WTC11 (cell line): ENCODE data around the gene GINS1. TPM values are rescaled to one million over a fixed set of nuclear protein-coding genes. Genes with fewer than 3 reads are reported as not detected.
A peak's percentile ranks its signal among the peaks of the same experiment; 100 is the strongest.

ENCODE experiments used
- ATAC-seq: fragments of 200-7000 bp; cut with Tn5 transposase; 2 replicates; pipeline ENCODE4 v1.10.0; 2021; ENCODE audit warnings: mild to moderate bottlenecking, moderate library complexity
- CTCF ChIA-PET: fragments of 300-600 bp; sonication (Branson Sonifier 250); formaldehyde crosslinking; loops from one replicate; lab custom pipeline; 2021; ENCODE audit warnings: antibody characterized with exemption; lab: Charles Lee
- POLR2A ChIA-PET: fragments of 350-600 bp; sonication (Branson Sonifier 250); formaldehyde crosslinking; loops from one replicate; lab custom pipeline; 2021; ENCODE audit warnings: antibody characterized with exemption; lab: Charles Lee
- DNase-seq: peaks from one replicate; pipeline ENCODE4 v3.0.0; 2021; ENCODE audit warnings: low spot score
- H3K27ac Mint-ChIP-seq: 2 replicates; pipeline ENCODE4 v1.8.0; 2021; ENCODE audit warnings: mixed read lengths
- H3K27me3 Mint-ChIP-seq: 2 replicates; pipeline ENCODE4 v1.8.0; 2021; ENCODE audit warnings: low read depth, mild to moderate bottlenecking, moderate library complexity, mixed read lengths
- H3K36me3 Mint-ChIP-seq: 2 replicates; pipeline ENCODE4 v1.8.0; 2021; ENCODE audit warnings: mixed read lengths
- H3K4me1 Mint-ChIP-seq: 2 replicates; pipeline ENCODE4 v1.8.0; 2022; ENCODE audit warnings: mixed read lengths
- H3K4me3 Mint-ChIP-seq: 2 replicates; pipeline ENCODE4 v1.8.0; 2021; ENCODE audit warnings: mild to moderate bottlenecking, moderate library complexity, mixed read lengths
- H3K9me3 Mint-ChIP-seq: 2 replicates; pipeline ENCODE4 v1.8.0; 2021; ENCODE audit warnings: mixed read lengths
- ATF1 ChIP-seq: sonication (generic); formaldehyde crosslinking; IDR thresholded peaks from 2 replicates; pipeline ENCODE4 v1.8.1; 2023; ENCODE audit warnings: mild to moderate bottlenecking, moderate library complexity, missing genetic modification reagents
- ATF6 ChIP-seq: sonication (generic); formaldehyde crosslinking; IDR thresholded peaks from 2 replicates; pipeline ENCODE4 v1.8.1; 2023; ENCODE audit warnings: mild to moderate bottlenecking, missing genetic modification reagents
- CDX4 ChIP-seq: fragments of 250-450 bp; sonication (Bioruptor Pico); IDR thresholded peaks from 2 replicates; pipeline ENCODE4 v1.9.0; 2021; ENCODE audit warnings: moderate library complexity, mild to moderate bottlenecking, inconsistent platforms, borderline replicate concordance
- CTCF ChIP-seq: fragments of 200-600 bp; IDR thresholded peaks from 2 replicates; pipeline ENCODE4 v1.8.0; 2022; ENCODE audit warnings: antibody characterized with exemption
- E2F1 ChIP-seq: sonication (generic); formaldehyde crosslinking; IDR thresholded peaks from 2 replicates; pipeline ENCODE4 v1.8.0; 2022; ENCODE audit warnings: mild to moderate bottlenecking, missing genetic modification reagents
- E2F5 ChIP-seq: sonication (generic); formaldehyde crosslinking; IDR thresholded peaks from 2 replicates; pipeline ENCODE4 v1.8.1; 2022; ENCODE audit warnings: mild to moderate bottlenecking, moderate library complexity, missing genetic modification reagents
- ERG ChIP-seq: fragments of 250-450 bp; sonication (Bioruptor Pico); IDR thresholded peaks from 2 replicates; pipeline ENCODE4 v1.8.0; 2021; ENCODE audit warnings: mild to moderate bottlenecking
- ETV6 ChIP-seq: sonication (generic); formaldehyde crosslinking; IDR thresholded peaks from 2 replicates; pipeline ENCODE4 v1.8.1; 2022; ENCODE audit warnings: mild to moderate bottlenecking, missing genetic modification reagents
- FOXP1 ChIP-seq: sonication (generic); formaldehyde crosslinking; IDR thresholded peaks from 2 replicates; pipeline ENCODE4 v1.8.0; 2022; ENCODE audit warnings: missing genetic modification reagents, mild to moderate bottlenecking, moderate library complexity, borderline replicate concordance
- GTF2I ChIP-seq: fragments of 250-450 bp; sonication (Bioruptor Pico); conservative IDR thresholded peaks from 2 replicates; pipeline ENCODE4 v1.4.0; 2021; ENCODE audit warnings: mild to moderate bottlenecking
- MXD4 ChIP-seq: fragments of 250-450 bp; sonication (Bioruptor Pico); IDR thresholded peaks from 2 replicates; pipeline ENCODE4 v1.8.0; 2021; ENCODE audit warnings: mild to moderate bottlenecking, moderate library complexity, borderline replicate concordance
- NR1H2 ChIP-seq: sonication (generic); formaldehyde crosslinking; IDR thresholded peaks from 2 replicates; pipeline ENCODE4 v1.9.0; 2021; ENCODE audit warnings: mild to moderate bottlenecking, moderate library complexity, missing genetic modification reagents
- NR3C1 ChIP-seq: sonication (generic); formaldehyde crosslinking; conservative IDR thresholded peaks from 2 replicates; pipeline ENCODE4 v1.8.1; 2023; ENCODE audit warnings: low read depth, mild to moderate bottlenecking, missing genetic modification reagents
- TCF7 ChIP-seq: sonication (generic); formaldehyde crosslinking; IDR thresholded peaks from 2 replicates; pipeline ENCODE4 v1.8.0; 2022; ENCODE audit warnings: mild to moderate bottlenecking, low read depth, missing genetic modification reagents, moderate library complexity
- ZBTB21 ChIP-seq: sonication (generic); formaldehyde crosslinking; IDR thresholded peaks from 2 replicates; pipeline ENCODE4 v1.8.1; 2023; ENCODE audit warnings: mild to moderate bottlenecking, missing genetic modification reagents, borderline replicate concordance
- ZBTB43 ChIP-seq: sonication (generic); formaldehyde crosslinking; IDR thresholded peaks from 2 replicates; pipeline ENCODE4 v1.8.1; 2023; ENCODE audit warnings: mild to moderate bottlenecking, missing genetic modification reagents
- ZNF219 ChIP-seq: sonication (generic); formaldehyde crosslinking; IDR thresholded peaks from 2 replicates; pipeline ENCODE4 v1.8.0; 2023; ENCODE audit warnings: missing genetic modification reagents, mild to moderate bottlenecking, borderline replicate concordance
- ZNF281 ChIP-seq: sonication (generic); formaldehyde crosslinking; IDR thresholded peaks from 2 replicates; pipeline ENCODE4 v1.8.0; 2023; ENCODE audit warnings: mild to moderate bottlenecking, missing genetic modification reagents
- ZNF396 ChIP-seq: fragments of 250-450 bp; sonication (Bioruptor Pico); IDR thresholded peaks from 2 replicates; pipeline ENCODE4 v1.8.0; 2021; ENCODE audit warnings: mild to moderate bottlenecking, moderate library complexity, borderline replicate concordance
- total RNA-seq: library from RNA; stranded (reverse); gene quantifications from 3 replicates; pipeline ENCODE4 v1.2.3, GENCODE V29; 2021

GINS1 gene
- total RNA-seq, 1 experiment from 2014 or later: 70.4 TPM

GRCh38 chr20:25481918-25482253, 74.4 kb downstream of the GINS1 start (continued):
- TF ChIP-seq ZBTB43 (CRISPR knock-in tag) (no peak), ZNF396 (CRISPR knock-in tag) (no peak), ATF1 (CRISPR knock-in tag) (no peak)

- POLR2A ChIA-PET: no interaction called here
- CTCF ChIA-PET: no interaction called here
- H3K27me3 Mint-ChIP-seq: no peaks in the 10 kb centered on the region
- H3K9me3 Mint-ChIP-seq: no peaks in the 10 kb centered on the region
- H3K27ac Mint-ChIP-seq: no peak overlapping the region
- H3K36me3 Mint-ChIP-seq: peaks cover 41% of the 10 kb centered on the region
- DNase-seq: no peak
- ATAC-seq: no peak
- H3K4me3 Mint-ChIP-seq: no peak overlapping the region
- peaks cover 8% of the 10 kb centered on the region for H3K4me1 Mint-ChIP-seq
- TF ChIP-seq E2F5 (CRISPR knock-in tag) (no peak), CDX4 (CRISPR knock-in tag) (no peak), CTCF (no peak)
These were observed 76.1 kb downstream of the GINS1 start for GRCh38 chr20:25483431-25484132.

- no peaks in the 10 kb centered on the region for H3K27me3 Mint-ChIP-seq
- peak overlapping the region; percentile 12; the same call in 1 of the 2 replicates for H3K27ac Mint-ChIP-seq
- peak; percentile 35 for ATAC-seq
- POLR2A ChIA-PET: no interaction called here
- no peaks in the 10 kb centered on the region for H3K9me3 Mint-ChIP-seq
- peaks cover 8% of the 10 kb centered on the region for H3K4me1 Mint-ChIP-seq
- no peak overlapping the region for H3K4me3 Mint-ChIP-seq
- CTCF ChIA-PET: no interaction called here
- peaks cover 38% of the 10 kb centered on the region for H3K36me3 Mint-ChIP-seq
- no peak for DNase-seq
- TF ChIP-seq FOXP1 (CRISPR knock-in tag): no peak
- TF ChIP-seq ZBTB21 (CRISPR knock-in tag): no peak
- no peak for TF ChIP-seq ZNF281 (CRISPR knock-in tag)
- TF ChIP-seq NR1H2 (CRISPR knock-in tag): no peak
- TF ChIP-seq MXD4 (CRISPR knock-in tag): no peak
- TF ChIP-seq ETV6 (CRISPR knock-in tag): no peak
- TF ChIP-seq ATF6: no peak
- no peak for TF ChIP-seq ZNF219 (CRISPR knock-in tag)
- TF ChIP-seq TCF7 (CRISPR knock-in tag): no peak
- TF ChIP-seq GTF2I: no peak
- TF ChIP-seq NR3C1 (CRISPR knock-in tag): no peak
- TF ChIP-seq ERG: no peak
- no peak for TF ChIP-seq E2F1 (CRISPR knock-in tag)
These were observed 76.9 kb downstream of the GINS1 start for GRCh38 chr20:25484224-25484846.
